Measurements from ENCODE around the gene THPO. TPM values are rescaled to one million over a fixed set of nuclear protein-coding genes. Genes with fewer than 3 reads are reported as not detected.

THPO gene
- total RNA-seq: 1 to 10 TPM in 1 of 2 donors, under 1 TPM in 1; 0.71 to 1.1 TPM
- long read RNA-seq, donor 1: 0 reads
- long read RNA-seq, donor 2, partial matches to known transcripts: 0 of 1 reads
- long read RNA-seq, donor 2, other reads (novel, unspliced or antisense): 1 of 1 reads

- intact Hi-C loops (cut with DNase I): loop anchor here in 1 of 2 donors (10.0 kb wide), 1 partner anchor 157 kb away; no protein-coding TSS in a partner anchor
- peak; percentile 89 for DNase-seq (ENCODE audit: low spot score)
These were observed at the start of gene THPO for GRCh38 chr3:184377882-184378445. THPO (minus strand) TSS chr3:184378207; CDS start chr3:184376259, 1,948 bp downstream.

GRCh38 chr3:184426691-184427141 is 48.7 kb upstream of the THPO start:
- intact Hi-C loops (cut with DNase I): no loop called here
- peak; percentile 67 for DNase-seq (ENCODE audit: low spot score)

GRCh38 chr3:184423561-184423960 is 45.6 kb upstream of the THPO start:
- intact Hi-C loops (cut with DNase I): no loop called here

GRCh38 chr3:184419171-184419570 is 41.2 kb upstream of the THPO start:
- peak; percentile 58 for DNase-seq (ENCODE audit: low spot score)

More at GRCh38 chr3:184423561-184423960, 45.6 kb upstream of the THPO start:
- DNase-seq (ENCODE audit: low spot score): no peak

GRCh38 chr3:184417619-184418327 is 39.8 kb upstream of the THPO start:
- peak; percentile 89 for DNase-seq (ENCODE audit: low spot score)
- intact Hi-C loops (cut with DNase I): loop anchor here in 1 of 2 donors (5.0 kb wide), 1 partner anchor 95 kb away; no protein-coding TSS in a partner anchor

More at GRCh38 chr3:184419171-184419570, 41.2 kb upstream of the THPO start:
- intact Hi-C loops (cut with DNase I): loop anchor here in 1 of 2 donors (5.0 kb wide), 1 partner anchor 93 kb away; no protein-coding TSS in a partner anchor

- intact Hi-C loops (cut with DNase I): loop anchor here in 1 of 2 donors (5.0 kb wide), 1 partner anchor 97 kb away; no protein-coding TSS in a partner anchor
- DNase-seq (ENCODE audit: low spot score): no peak
These were observed 37.1 kb upstream of the THPO start for GRCh38 chr3:184415203-184415490.

GRCh38 chr3:184414418-184415202 is 36.6 kb upstream of the THPO start:
- intact Hi-C loops (cut with DNase I): loop anchor here in 1 of 2 donors (5.0 kb wide), 1 partner anchor 98 kb away; no protein-coding TSS in a partner anchor
- DNase-seq (ENCODE audit: low spot score): no peak

GRCh38 chr3:184409946-184410500 is 32.0 kb upstream of the THPO start:
- no peak for DNase-seq (ENCODE audit: low spot score)

GRCh38 chr3:184409331-184409926 is 31.4 kb upstream of the THPO start:
- intact Hi-C loops (cut with DNase I): no loop called here
- no peak for DNase-seq (ENCODE audit: low spot score)

More at GRCh38 chr3:184409946-184410500, 32.0 kb upstream of the THPO start:
- intact Hi-C loops (cut with DNase I): no loop called here

GRCh38 chr3:184405075-184406030 is 27.3 kb upstream of the THPO start:
- DNase-seq (ENCODE audit: low spot score): peak; percentile 41
- intact Hi-C loops (cut with DNase I): no loop called here

GRCh38 chr3:184399410-184399809 is 21.4 kb upstream of the THPO start:
- peak; percentile 51 for DNase-seq (ENCODE audit: low spot score)
- intact Hi-C loops (cut with DNase I): no loop called here

GRCh38 chr3:184395320-184395660 is 17.3 kb upstream of the THPO start:
- intact Hi-C loops (cut with DNase I): no loop called here
- DNase-seq (ENCODE audit: low spot score): peak; percentile 66

- peak; percentile 35 for DNase-seq (ENCODE audit: low spot score)
These were observed 13.3 kb upstream of the THPO start for GRCh38 chr3:184391266-184391665.

GRCh38 chr3:184389935-184390528 is 12.0 kb upstream of the THPO start:
- DNase-seq (ENCODE audit: low spot score): no peak
- intact Hi-C loops (cut with DNase I): no loop called here

More at GRCh38 chr3:184391266-184391665, 13.3 kb upstream of the THPO start:
- intact Hi-C loops (cut with DNase I): no loop called here

- no peak for DNase-seq (ENCODE audit: low spot score)
- intact Hi-C loops (cut with DNase I): no loop called here
These were observed 11.4 kb upstream of the THPO start for GRCh38 chr3:184389384-184389783.

- no peak for DNase-seq (ENCODE audit: low spot score)
- intact Hi-C loops (cut with DNase I): no loop called here
These were observed 10.9 kb upstream of the THPO start for GRCh38 chr3:184388936-184389230.

GRCh38 chr3:184388164-184388935 is 10.3 kb upstream of the THPO start:
- no peak for DNase-seq (ENCODE audit: low spot score)
- intact Hi-C loops (cut with DNase I): no loop called here
